Activated CD8-positive, alpha-beta T cell treated with anti-CD3 and anti-CD28 coated beads for 36 hours (primary cell): ENCODE results near the gene KCNA2. TPM values are rescaled to one million over a fixed set of nuclear protein-coding genes. Genes with fewer than 3 reads are reported as not detected.

Experiments used
- ATAC-seq: fragments of 200-7000 bp; cut with Tn5 transposase; one replicate; pipeline ENCODE4 v1.10.0; 2021; ENCODE audit warnings: mild to moderate bottlenecking, moderate library complexity
- CTCF ChIA-PET: fragments of 350-600 bp; sonication (Branson Sonifier 250); formaldehyde crosslinking; loops from one replicate; lab custom pipeline; 2021; ENCODE audit warnings: antibody characterized with exemption; lab: Charles Lee
- POLR2A ChIA-PET: fragments of 350-600 bp; sonication (Branson Sonifier 250); formaldehyde crosslinking; loops from one replicate; lab custom pipeline; 2021; ENCODE audit warnings: antibody characterized with exemption; lab: Charles Lee
- DNase-seq: peaks from one replicate; pipeline ENCODE4 v3.0.0-alpha.2; 2020
- H3K27ac Mint-ChIP-seq: one replicate; pipeline ENCODE4 v1.8.0; 2021; ENCODE audit warnings: mild to moderate bottlenecking, mixed read lengths
- H3K27me3 Mint-ChIP-seq: one replicate; pipeline ENCODE4 v1.8.0; 2021; ENCODE audit warnings: mixed read lengths
- H3K36me3 Mint-ChIP-seq: one replicate; pipeline ENCODE4 v1.8.0; 2021; ENCODE audit warnings: low read depth, mixed read lengths
- H3K4me1 Mint-ChIP-seq: one replicate; pipeline ENCODE4 v1.8.0; 2021; ENCODE audit warnings: low read depth, mixed read lengths
- H3K4me3 Mint-ChIP-seq: one replicate; pipeline ENCODE4 v1.8.0; 2021; ENCODE audit warnings: mild to moderate bottlenecking, moderate library complexity, mixed read lengths
- H3K9me3 Mint-ChIP-seq: one replicate; pipeline ENCODE4 v1.8.0; 2021; ENCODE audit warnings: mixed read lengths
- CTCF ChIP-seq: fragments of 200-600 bp; IDR thresholded peaks from one replicate; pipeline ENCODE4 v1.8.0; 2022; ENCODE audit warnings: antibody characterized with exemption, mild to moderate bottlenecking
- intact Hi-C: fragments of 100-400 bp; cut with micrococcal nuclease; formaldehyde crosslinking; loops from one replicate; pipeline ENCODE4 v1.10.0; 2022
- total RNA-seq, 2 experiments: library from RNA; stranded (reverse); gene quantifications; one replicate each; pipeline ENCODE4 v1.2.3, GENCODE V29; 2021

KCNA2 gene
- total RNA-seq, 2 experiments from 2014 or later = 0.02 to 0.14 TPM

DNA sequence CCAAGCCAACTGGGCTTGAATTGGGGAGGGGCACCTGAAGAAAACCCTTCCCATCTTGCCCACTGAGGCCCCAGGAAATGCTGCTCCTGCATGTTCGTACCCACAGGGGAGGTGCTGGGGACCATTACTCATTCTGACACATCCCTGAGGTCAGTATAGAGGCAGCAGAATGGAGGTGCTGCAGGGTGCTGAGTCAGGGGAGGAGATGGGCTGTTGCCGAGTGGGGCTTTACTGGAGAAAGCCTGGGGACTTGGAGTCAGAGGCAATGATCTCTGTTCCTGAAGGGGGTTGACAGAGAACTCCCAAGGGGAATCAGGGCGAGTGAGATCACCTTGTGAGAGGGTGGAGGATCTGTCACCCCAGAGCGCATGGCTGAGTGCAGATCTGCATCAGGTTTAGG, 47.0 kb downstream of the KCNA2 start:
- no peak for DNase-seq

DNA sequence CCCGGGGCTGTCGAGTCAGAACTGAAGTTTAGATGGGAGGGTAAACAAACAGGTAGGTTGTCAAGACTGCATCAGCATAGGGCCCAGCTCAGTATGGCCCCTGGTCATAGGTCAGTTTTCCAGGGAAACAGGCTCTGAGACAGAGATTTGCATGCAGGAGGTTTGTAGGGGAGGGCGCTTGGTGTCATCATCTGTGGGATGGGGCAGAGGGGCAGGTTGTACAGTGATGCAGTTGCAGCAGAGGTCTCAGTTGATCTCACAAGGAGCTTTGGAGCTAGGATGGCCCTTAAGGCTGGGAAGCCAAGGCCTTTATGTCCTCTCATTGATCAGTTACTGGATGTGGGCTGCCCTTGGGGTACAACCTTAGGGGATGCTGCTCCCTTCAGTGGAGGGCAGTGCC, 48.7 kb downstream of the KCNA2 start:
- no peak for DNase-seq
- TF ChIP-seq CTCF = no peak
- Mint-ChIP-seq H3K4me3 (no peak overlapping the region), H3K9me3 (no peaks in the 10 kb centered on the region), H3K27ac (no peak overlapping the region), H3K4me1 (no peaks in the 10 kb centered on the region), H3K27me3 (peaks cover 28% of the 10 kb centered on the region), H3K36me3 (no peaks in the 10 kb centered on the region)
- intact Hi-C loops = loop anchor here (5.0 kb wide), 1 partner anchor 60 kb away; no protein-coding TSS in a partner anchor
- no peak for ATAC-seq
- ChIA-PET CTCF (interaction anchor here (0.7 to 5.6 kb wide), 9 partner anchors 9 to 224 kb away, joined by 3 to 42 read pairs (median 4); partner anchors contain the start of gene KCNA2), POLR2A (no interaction called here)

More for the DNA sequence above, 47.0 kb downstream of the KCNA2 start:
- Mint-ChIP-seq H3K27me3 (peaks cover 18% of the 10 kb centered on the region), H3K4me3 (no peak overlapping the region), H3K36me3 (no peaks in the 10 kb centered on the region), H3K27ac (no peak overlapping the region), H3K4me1 (no peaks in the 10 kb centered on the region), H3K9me3 (no peaks in the 10 kb centered on the region)
- TF ChIP-seq CTCF = no peak
- peak; percentile 40 for ATAC-seq
- ChIA-PET CTCF (interaction anchor here (1.2 to 5.6 kb wide), 2 partner anchors 35 to 222 kb away, joined by 3 to 42 read pairs; no protein-coding TSS in a partner anchor), POLR2A (no interaction called here)
- intact Hi-C loops = loop anchor here (5.0 kb wide), 1 partner anchor 58 kb away; no protein-coding TSS in a partner anchor

GRCh38 chr1:110556471-110556807, 49.7 kb downstream of the KCNA2 start:
- H3K27me3 Mint-ChIP-seq = peaks cover 28% of the 10 kb centered on the region
- intact Hi-C loops = loop anchor here (5.0 kb wide), 1 partner anchor 61 kb away; no protein-coding TSS in a partner anchor
- no peak overlapping the region for H3K27ac Mint-ChIP-seq
- no peaks in the 10 kb centered on the region for H3K36me3 Mint-ChIP-seq
- no peaks in the 10 kb centered on the region for H3K9me3 Mint-ChIP-seq
- H3K4me3 Mint-ChIP-seq = no peak overlapping the region
- DNase-seq = no peak
- TF ChIP-seq CTCF = no peak
- H3K4me1 Mint-ChIP-seq = no peaks in the 10 kb centered on the region
- ChIA-PET CTCF (interaction anchor here (0.9 to 5.6 kb wide), 15 partner anchors 8 to 225 kb away, joined by 3 to 42 read pairs (median 5); partner anchors contain the start of gene KCNA2), POLR2A (no interaction called here)
- no peak for ATAC-seq

DNA sequence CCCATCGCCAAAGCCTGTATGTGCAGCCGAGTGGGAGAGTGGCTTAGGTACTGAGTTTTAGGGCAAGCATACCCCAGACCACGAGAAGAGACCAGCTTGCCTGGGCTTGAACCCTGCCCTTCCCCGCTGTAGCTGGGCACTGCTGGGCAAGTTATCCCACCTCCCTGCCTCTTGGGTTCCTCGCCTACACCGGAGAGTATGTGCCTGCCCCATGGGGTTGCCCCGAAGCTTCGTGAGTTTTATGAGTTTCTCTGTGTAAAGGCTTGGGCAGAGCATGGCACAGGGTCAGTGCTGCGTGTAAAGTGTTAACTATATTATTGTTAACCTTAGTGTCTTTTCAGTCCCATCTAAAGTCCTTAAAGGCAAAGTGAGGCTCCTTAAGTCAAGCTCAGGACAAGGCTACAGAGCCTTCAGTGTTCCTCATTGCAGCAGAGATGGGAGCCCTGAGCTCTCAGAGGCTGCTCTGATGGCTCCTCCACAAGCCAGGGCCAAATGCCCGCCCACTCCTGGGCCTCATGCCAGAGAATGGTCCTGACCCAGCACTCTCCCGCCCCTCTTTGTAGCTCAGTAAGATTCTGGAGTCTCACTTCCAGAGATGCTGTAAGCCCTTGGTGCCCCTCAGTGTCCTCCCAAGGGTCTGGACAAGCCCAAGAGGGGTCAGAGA, 50.2 kb downstream of the KCNA2 start:
- Mint-ChIP-seq H3K4me1 (no peaks in the 10 kb centered on the region), H3K27ac (no peak overlapping the region), H3K27me3 (peaks cover 28% of the 10 kb centered on the region), H3K9me3 (no peaks in the 10 kb centered on the region), H3K4me3 (no peak overlapping the region), H3K36me3 (no peaks in the 10 kb centered on the region)
- no peak for ATAC-seq
- intact Hi-C loops = loop anchor here (5.0 kb wide), 1 partner anchor 61 kb away; no protein-coding TSS in a partner anchor
- TF ChIP-seq CTCF = no peak
- POLR2A ChIA-PET = no interaction called here
- CTCF ChIA-PET = interaction anchor here (0.6 to 5.6 kb wide), 32 partner anchors 8 to 237 kb away, joined by 3 to 42 read pairs (median 4); no protein-coding TSS in a partner anchor
- no peak for DNase-seq
